Adipose tissue (tissue), 3 donors: ENCODE measurements around the gene CPT1A. TPM values are rescaled to one million over a fixed set of nuclear protein-coding genes. Genes with fewer than 3 reads are reported as not detected.
"Not testable (repeated sequence)": the region's sequence is repeated elsewhere in the genome, so short reads cannot be mapped to it uniquely, and the experiment has no call there.

Source experiments
- H3K27ac ChIP-seq: one replicate; pipeline ENCODE4 v1.5.1; 2013; ENCODE audit warnings: low read depth, low read length
- WGBS, 3 donors: extraction: QIAGEN DNeasy Blood & Tissue Kit; methylation state at CpG; one replicate each; pipeline ENCODE4 v1.1.7; 2013; 5-methylcytosine and 5-hydroxymethylcytosine counted together
- polyA plus RNA-seq, 3 donors: library from polyadenylated mRNA; stranded (reverse); fragments of 200-250 nt; gene quantifications; one replicate each; pipeline ENCODE4 v1.2.3, GENCODE V29; 2013
- donor health status: healthy with polysubstance abuse.
- donor health status: Bipolar disorder and iron deficiency.
- donor health status: healthy.

The CPT1A gene
- polyA plus RNA-seq, 3 donors, result 9.4 to 19.7 (median 11.6) TPM

GRCh38 chr11:68856425-68857030 lies 14.8 kb upstream of the CPT1A start:
- WGBS, 3 donors, result 80 to 88% (median 88%) methylated on average over 21 of the region's 21 CpGs
- not testable (repeated sequence) for H3K27ac ChIP-seq

GRCh38 chr11:68855205-68855981 lies 13.7 kb upstream of the CPT1A start:
- H3K27ac ChIP-seq, result no peak overlapping the region
- 2 to 10% (median 2%) methylated on average over 38 to 62 of the region's 62 CpGs for WGBS, 3 donors

GRCh38 chr11:68854273-68854958 lies 12.7 kb upstream of the CPT1A start:
- 16 to 24% (median 22%) methylated on average over 39 to 42 of the region's 42 CpGs for WGBS, 3 donors
- H3K27ac ChIP-seq, result no peak overlapping the region

GRCh38 chr11:68852628-68853027 lies 10.9 kb upstream of the CPT1A start:
- 66 to 81% (median 70%) methylated on average over 8 of the region's 8 CpGs for WGBS, 3 donors
- no peak overlapping the region for H3K27ac ChIP-seq

GRCh38 chr11:68848429-68848828 lies 6.7 kb upstream of the CPT1A start:
- H3K27ac ChIP-seq, result no peak overlapping the region
- WGBS, 3 donors, result 86 to 90% (median 88%) methylated on average over 15 of the region's 15 CpGs

- 71 to 83% (median 82%) methylated on average over 4 of the region's 4 CpGs for WGBS, 3 donors
- H3K27ac ChIP-seq, result no peak overlapping the region
Observed at GRCh38 chr11:68847395-68847794, 5.7 kb upstream of the CPT1A start.

GRCh38 chr11:68845351-68846002 lies 3.8 kb upstream of the CPT1A start:
- WGBS, 3 donors, result 55 to 69% (median 68%) methylated on average over 18 of the region's 18 CpGs
- H3K27ac ChIP-seq, result no peak overlapping the region

- H3K27ac ChIP-seq, result no peak overlapping the region
- WGBS, 3 donors, result 64 to 83% (median 71%) methylated on average over 6 of the region's 6 CpGs
Observed at GRCh38 chr11:68844801-68845200, 3.1 kb upstream of the CPT1A start.

- 70 to 78% (median 75%) methylated on average over 3 of the region's 3 CpGs for WGBS, 3 donors
- H3K27ac ChIP-seq, result no peak overlapping the region
Observed at GRCh38 chr11:68844376-68844775, 2.7 kb upstream of the CPT1A start.

GRCh38 chr11:68843703-68844312 lies 2.1 kb upstream of the CPT1A start:
- WGBS, 3 donors, result 4 to 19% (median 15%) methylated on average over 42 to 54 of the region's 54 CpGs
- no peak overlapping the region for H3K27ac ChIP-seq

GRCh38 chr11:68843052-68843561 lies 1.4 kb upstream of the CPT1A start:
- whole genome bisulfite sequencing, 3 donors, result 5 to 39% (median 9%) methylated on average over 23 of the region's 23 CpGs
- H3K27ac ChIP-seq, result no peak overlapping the region

GRCh38 chr11:68842427-68843051 lies 823 bp upstream of the CPT1A start:
- no peak overlapping the region for H3K27ac ChIP-seq
- 13 to 56% (median 20%) methylated on average over 25 of the region's 25 CpGs for WGBS, 3 donors

- 1% methylated on average over 73 to 90 of the region's 90 CpGs for WGBS, 3 donors
- peak overlapping the region; percentile 81 for H3K27ac ChIP-seq
Observed at GRCh38 chr11:68840661-68841653, 759 bp downstream of the CPT1A start.

- H3K27ac ChIP-seq, result peak overlapping the region; percentile 86
- WGBS, 3 donors, result 5 to 8% (median 5%) methylated on average over 19 of the region's 19 CpGs
Observed at GRCh38 chr11:68839911-68840641, 1.6 kb downstream of the CPT1A start.

GRCh38 chr11:68839054-68839865 lies 2.5 kb downstream of the CPT1A start:
- WGBS, 3 donors, result 1 to 2% (median 2%) methylated on average over 49 to 61 of the region's 61 CpGs
- peak overlapping the region; percentile 86 for H3K27ac ChIP-seq
